Measurements from ENCODE around the gene SF3B6.

- TF ChIP-seq, protein P1, sequence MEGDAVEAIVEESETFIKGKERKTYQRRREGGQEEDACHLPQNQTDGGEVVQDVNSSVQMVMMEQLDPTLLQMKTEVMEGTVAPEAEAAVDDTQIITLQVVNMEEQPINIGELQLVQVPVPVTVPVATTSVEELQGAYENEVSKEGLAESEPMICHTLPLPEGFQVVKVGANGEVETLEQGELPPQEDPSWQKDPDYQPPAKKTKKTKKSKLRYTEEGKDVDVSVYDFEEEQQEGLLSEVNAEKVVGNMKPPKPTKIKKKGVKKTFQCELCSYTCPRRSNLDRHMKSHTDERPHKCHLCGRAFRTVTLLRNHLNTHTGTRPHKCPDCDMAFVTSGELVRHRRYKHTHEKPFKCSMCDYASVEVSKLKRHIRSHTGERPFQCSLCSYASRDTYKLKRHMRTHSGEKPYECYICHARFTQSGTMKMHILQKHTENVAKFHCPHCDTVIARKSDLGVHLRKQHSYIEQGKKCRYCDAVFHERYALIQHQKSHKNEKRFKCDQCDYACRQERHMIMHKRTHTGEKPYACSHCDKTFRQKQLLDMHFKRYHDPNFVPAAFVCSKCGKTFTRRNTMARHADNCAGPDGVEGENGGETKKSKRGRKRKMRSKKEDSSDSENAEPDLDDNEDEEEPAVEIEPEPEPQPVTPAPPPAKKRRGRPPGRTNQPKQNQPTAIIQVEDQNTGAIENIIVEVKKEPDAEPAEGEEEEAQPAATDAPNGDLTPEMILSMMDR (IDR thresholded peaks at IDR 0.05; ENCODE audit: low read length), result no peak
- TF ChIP-seq EZH2 (IDR thresholded peaks at IDR 0.05; ENCODE audit: borderline replicate concordance, low read length), result no peak
Observed at GRCh38 chr2:24087032-24087431, 10.9 kb upstream of the SF3B6 start.

Measured in OCI-LY1 (cell line).